22Rv1 (cell line): ENCODE data around the gene PSMF1.

Experiments
- H3K27ac ChIP-seq: fragments of 450-650 bp; 2 replicates; pipeline ENCODE4 v1.5.1; 2017
- CTCF ChIP-seq: fragments of 450-650 bp; IDR thresholded peaks from 2 replicates; pipeline ENCODE4 v1.5.1; 2017; ENCODE audit warnings: mild to moderate bottlenecking
- ZFX ChIP-seq: fragments of 450-650 bp; IDR thresholded peaks from 2 replicates; pipeline ENCODE4 v1.6.1; 2017; ENCODE audit warnings: antibody characterized with exemption, borderline replicate concordance

PSMF1 gene

GRCh38 chr20:1118336-1119127 lies at the start of gene PSMF1:
Gene PSMF1 (plus strand): TSS chr20:1118602. CDS start chr20:1118774, 172 bp downstream.
- peak within 1 kb of the TSS; percentile 71 for H3K27ac ChIP-seq
- TF ChIP-seq ZFX: no peak
- no peak for TF ChIP-seq CTCF

GRCh38 chr20:1072258-1072657 lies 46.1 kb upstream of the PSMF1 start:
- TF ChIP-seq ZFX: no peak
- no peak for TF ChIP-seq CTCF
- H3K27ac ChIP-seq: no peak overlapping the region

- no peak overlapping the region for H3K27ac ChIP-seq
- no peak for TF ChIP-seq CTCF
- TF ChIP-seq ZFX: no peak
Observed at GRCh38 chr20:1075616-1076015, 42.8 kb upstream of the PSMF1 start.

- no peak overlapping the region for H3K27ac ChIP-seq
- TF ChIP-seq ZFX: no peak
- no peak for TF ChIP-seq CTCF
Observed at GRCh38 chr20:1081891-1082290, 36.5 kb upstream of the PSMF1 start.

GRCh38 chr20:1083431-1084080 lies 34.8 kb upstream of the PSMF1 start:
- H3K27ac ChIP-seq: no peak overlapping the region

GRCh38 chr20:1085492-1086276 lies 32.7 kb upstream of the PSMF1 start:
- no peak overlapping the region for H3K27ac ChIP-seq
- TF ChIP-seq CTCF: no peak
- TF ChIP-seq ZFX: no peak

More at GRCh38 chr20:1083431-1084080, 34.8 kb upstream of the PSMF1 start:
- TF ChIP-seq CTCF (no peak), ZFX (no peak)
